ENCODE measurements around the gene NQO1. TPM values are rescaled to one million over a fixed set of nuclear protein-coding genes. Genes with fewer than 3 reads are reported as not detected.
"Not testable (repeated sequence)": the region's sequence is repeated elsewhere in the genome, so short reads cannot be mapped to it uniquely, and the experiment has no call there.

The NQO1 gene
- polyA plus RNA-seq, 5 donors: 9.8 to 29.9 (median 13.5) TPM

DNA sequence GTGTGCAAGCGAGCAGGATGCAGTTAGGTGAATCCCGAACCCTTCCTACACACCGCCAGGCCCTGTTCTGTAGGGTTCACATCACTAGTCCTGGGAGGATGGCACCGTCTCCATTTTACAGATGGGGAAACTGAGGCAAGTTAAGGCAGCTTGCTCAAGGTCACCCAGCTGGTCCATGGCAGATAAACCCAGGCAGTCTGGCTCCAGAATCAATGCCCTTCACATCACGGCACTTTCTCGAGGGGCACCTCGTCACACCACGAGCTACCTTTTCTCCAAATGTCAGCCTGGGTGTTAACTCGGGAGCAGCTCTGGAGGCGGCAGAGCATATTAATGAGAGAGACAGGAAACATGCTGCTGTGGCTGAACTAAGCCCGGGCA, 18.9 kb upstream of the NQO1 start:
- DNase-seq: no peak

DNA sequence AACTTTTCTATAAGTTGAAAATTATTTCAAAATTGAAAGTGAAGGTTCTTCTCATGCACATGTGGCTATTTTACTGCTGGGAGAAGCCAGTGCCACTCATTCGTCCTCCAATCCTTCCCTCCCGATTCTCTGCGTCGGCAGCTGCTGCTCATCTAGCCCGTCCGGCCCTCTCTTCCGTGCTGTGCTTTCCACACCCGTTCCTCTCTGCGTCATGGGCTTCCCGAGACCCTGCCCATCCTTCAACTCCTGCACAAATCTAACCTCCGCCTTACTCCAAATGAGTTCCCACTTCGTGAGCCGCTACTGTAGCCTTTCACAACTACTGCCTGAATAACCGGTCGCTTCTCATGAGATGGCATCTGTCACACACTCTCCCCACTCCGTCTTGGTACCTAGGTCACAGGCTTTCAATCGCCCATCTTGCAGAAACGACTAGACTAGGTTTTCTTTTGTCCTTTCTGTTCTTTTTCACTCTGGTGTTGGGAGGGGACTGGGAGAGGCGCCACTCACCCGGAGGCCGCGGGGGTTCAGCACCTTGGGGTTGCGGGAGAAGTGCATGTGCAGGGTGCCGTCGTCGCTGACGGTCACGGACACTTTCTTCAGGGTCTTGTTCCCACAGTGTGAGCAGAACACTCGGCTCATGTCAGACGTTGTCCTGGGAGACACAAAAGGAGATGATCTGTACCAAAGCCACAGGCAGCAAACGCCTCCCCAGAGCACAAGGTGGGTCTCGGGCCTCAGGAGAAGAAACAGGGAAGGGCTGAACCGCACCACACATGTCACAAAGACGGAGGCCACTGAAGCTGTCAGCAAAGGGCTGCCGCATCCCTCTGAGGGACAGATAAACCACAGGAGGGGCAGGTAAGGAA, 18.2 kb upstream of the NQO1 start:
- no peak for DNase-seq

DNA sequence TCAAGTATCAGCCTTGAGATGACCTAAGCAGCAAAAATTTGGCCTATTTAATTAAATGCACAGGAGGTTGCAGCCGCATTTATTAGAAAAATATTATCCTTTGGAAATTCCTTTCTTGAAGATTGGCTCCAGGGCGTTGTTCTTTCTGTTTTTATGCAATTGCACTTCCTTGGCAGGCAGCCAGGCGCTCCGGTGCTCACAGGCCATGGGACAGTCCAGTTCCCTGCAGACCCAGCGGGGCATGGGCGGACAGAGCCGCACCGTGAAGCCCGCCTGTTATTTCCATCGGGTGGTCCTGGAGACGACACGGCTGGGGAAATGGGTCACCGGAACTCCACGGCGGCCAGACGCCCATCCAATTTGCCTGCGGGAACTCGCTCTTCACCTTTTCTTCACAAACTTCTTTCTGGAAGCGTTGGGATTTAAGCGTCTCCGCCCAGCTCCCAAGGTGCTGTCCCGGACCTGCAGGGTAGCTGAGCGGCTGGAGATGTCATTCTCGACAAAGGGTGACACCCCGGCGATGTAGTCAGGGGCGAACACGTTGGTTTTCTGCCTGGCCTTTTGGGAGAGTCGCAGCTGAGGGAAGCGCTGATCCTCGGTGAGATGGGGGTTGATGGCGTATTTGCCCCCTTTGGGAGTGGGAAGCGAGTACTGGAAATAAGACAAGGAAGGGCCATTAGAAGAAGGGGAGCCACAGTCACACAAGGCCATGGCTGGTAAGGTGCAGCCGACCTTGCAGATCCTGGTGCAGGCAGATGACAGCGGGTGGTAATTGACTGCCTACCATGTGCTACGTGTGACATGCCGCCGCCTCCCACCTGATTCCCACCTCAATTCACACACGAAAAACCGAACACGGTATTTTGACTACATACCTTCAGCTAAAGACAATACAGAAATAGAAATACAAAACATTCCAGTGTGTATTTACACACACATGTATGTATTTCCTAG, 15.9 kb upstream of the NQO1 start:
- DNase-seq: no peak

DNA sequence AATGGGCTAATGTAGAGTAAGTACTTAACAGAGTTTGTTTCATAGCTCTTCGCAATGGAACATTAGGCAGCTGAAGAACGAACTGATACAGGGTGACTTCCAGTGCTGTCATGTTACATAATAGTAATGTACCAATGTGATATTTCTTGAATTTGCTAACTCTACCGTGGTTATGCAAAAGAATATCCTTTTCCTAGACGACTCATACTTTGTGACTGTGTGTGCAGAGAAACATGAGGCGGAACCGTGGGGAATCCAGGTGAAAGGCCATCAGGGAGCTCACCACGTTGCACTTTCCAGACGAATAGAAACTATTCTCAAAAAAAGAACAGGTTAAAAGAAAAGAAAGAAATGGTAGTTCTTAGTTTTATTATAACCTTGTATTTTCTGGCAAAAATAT, 15.2 kb upstream of the NQO1 start:
- DNase-seq: no peak

DNA sequence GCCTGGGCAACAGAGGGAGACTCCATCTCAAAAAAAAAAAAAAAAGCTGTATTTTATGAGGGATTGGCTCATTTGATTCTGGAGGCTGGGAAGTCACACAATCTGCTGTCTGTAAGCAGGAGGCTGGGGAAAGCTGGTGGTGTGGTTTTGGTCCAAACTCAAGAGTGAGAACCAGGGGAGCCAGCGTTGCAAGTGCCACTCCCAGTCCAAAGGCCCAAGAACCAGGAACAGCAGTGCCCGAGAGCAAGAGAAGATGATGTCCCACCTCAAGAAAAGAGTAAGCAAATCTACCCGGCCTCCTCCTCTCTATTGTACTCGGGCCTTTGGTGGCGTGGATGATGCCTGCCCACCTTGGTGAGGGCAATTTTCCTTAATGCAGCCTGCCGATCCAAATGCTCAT, 5.7 kb upstream of the NQO1 start:
- no peak for DNase-seq

DNA sequence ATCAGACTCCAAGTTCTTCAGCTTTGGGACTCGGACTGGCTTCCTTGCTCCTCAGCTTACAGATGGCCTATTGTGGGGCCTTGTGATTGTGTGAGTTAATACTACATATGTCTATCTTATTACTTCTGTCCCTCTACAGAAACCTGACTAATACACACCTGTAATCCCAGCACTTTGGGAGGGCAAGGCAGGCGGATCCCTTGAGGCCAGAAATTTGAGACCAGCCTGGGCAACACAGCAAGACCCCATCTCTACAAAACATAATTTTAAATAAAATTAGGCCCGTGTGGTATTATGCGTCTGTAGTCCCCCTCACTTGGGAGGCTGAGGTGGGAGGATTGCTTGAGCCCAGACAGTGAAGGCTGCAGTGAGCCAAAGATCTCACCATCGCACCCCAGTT, 4.9 kb upstream of the NQO1 start:
- DNase-seq: not testable (repeated sequence)

DNA sequence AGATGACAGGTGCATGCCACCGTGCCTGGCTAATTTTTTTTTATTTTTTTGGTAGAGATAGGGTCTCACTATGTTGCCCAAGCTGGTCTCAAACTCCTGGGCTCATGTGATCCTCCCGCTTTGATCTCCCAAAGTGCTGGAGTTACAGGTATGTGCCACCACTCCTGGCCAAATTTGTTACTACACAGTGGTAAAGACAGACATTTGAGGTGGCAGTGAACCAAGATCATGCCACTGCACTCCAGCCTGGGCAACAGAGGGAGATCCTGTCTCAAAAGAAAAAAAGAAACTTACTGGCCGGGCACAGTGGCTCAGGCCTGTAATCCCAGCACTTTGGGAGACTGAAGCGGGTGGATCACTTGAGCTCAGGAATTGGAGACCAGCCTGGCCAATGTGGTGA, 2.7 kb upstream of the NQO1 start:
- not testable (repeated sequence) for DNase-seq

DNA sequence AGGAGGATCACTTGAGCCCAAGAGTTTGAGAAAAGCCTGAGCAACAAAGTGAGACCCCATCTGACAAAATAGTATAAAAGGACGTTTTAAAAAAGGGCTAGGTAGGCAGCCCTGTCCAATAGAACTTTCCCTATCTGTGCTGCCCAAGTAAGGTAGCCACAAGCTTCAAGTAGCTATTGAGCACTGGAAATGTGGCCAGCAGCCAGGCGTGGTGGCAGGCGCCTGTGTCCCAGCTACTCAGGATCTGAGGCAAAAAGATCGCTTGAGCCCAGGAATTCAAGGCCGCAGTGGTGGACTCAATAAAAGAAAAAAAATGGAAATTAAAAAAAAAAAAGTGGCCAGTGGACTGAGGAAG, 1.5 kb upstream of the NQO1 start:
- DNase-seq: no peak

DNA sequence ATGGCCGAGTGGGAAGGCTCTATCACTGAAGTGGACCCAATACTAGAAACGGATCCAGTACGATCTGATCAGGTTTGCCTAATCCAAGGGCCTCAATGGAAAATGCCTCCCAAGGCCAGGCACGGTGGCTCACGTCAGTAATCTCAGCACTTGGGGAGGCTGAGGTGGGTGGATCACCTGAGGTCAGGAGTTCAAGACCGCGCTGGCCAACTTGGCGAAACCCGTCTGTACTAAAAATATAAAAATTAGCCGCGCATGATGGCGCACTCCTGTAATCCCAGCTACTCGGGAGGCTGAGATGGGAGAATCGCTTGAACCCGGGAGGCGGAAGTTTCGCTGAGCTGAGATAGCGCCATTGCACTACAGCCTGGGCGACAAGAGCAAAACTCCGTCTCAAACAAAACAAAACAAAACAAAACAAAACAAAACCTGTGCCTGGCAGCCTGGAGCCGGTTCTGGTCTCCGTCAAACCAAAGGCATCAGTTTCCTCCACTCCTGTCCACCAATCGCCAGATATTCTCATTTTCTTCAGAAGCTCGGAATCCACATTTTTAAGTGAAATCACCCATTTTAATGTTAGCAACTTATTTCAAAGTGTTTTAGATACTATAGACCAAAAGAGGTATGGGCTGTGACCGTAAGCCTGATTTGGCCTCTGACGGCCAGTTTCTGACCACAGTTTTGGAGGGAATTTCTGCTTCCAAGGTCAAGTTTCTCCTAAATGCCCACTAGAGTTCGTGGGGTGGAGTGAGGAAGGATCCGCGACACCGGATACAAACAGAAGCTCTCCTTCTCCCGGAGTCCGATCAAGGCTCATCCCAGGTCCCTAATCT, 664 bp downstream of the NQO1 start:
- no peak for DNase-seq

DNA sequence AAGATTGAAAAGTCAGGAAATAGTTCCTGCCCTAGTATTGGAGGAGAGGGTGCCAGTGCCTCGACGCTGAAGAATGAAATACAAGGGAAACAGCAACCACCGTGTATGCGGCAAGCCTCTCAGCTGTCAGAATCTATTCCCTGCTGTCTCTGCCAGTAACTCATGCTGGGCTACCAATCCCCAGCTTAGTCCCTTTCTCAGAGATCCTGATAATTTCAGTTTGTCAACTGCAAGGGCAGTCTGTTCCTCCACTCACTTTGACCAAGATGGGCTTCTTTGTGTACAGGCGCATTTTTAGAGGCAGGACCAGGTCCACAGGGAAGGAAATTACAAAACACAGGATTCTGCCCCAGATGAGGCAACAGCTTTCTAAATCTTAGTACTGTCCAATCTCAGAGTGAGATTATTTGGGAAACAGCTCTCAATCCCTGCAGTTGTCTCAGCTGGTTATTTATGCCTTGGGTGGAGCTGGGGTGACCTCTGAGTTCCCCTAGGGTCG, 1.3 kb downstream of the NQO1 start:
- no peak for DNase-seq

DNA sequence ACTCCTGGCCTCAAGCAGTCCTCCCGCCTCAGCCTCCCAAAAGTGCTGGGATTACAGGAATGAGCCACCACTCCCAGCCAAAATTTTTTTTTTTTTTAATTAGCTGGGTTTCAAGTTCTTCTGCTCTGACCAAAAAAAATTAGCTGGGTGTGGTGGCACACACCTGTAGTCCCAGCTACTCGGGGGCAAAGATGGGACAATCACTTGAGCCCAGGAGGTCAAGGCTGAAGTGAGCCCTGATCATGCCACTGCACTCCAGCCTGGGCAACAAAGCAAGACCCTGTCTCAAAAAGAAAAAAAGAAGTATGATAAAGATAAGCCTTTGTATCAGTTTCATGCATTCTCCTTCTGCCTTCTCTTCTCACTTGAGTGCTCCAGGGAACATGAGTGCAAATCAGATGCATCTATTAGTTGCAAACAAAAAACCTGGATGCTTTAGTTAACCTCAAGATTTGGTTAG, 1.9 kb downstream of the NQO1 start:
- DNase-seq: no peak

DNA sequence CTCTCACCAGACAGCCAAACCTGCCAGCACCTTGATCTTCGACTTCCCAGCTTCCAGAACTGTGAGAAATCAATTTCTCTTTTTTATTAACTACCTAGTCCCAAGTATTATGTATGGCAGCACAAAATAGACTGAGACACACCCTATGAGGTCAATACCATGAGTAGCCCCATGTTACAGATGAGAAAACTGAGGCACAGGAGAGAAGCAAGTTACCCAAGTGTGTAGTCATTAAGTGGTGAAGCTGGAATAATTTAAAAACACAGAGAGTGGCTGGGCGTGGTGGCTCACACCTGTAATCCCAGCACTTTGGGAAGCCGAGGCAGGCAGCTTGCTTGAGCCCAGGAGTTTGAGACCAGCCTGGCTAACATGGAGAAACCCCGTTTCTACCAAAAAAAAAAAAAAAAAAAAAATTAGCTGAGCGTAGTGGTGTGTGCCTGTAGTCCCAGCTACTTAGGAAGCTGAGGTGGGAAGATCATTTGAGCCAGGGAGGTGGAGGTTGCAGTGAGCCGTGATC, 4.9 kb downstream of the NQO1 start:
- DNase-seq: no peak

DNA sequence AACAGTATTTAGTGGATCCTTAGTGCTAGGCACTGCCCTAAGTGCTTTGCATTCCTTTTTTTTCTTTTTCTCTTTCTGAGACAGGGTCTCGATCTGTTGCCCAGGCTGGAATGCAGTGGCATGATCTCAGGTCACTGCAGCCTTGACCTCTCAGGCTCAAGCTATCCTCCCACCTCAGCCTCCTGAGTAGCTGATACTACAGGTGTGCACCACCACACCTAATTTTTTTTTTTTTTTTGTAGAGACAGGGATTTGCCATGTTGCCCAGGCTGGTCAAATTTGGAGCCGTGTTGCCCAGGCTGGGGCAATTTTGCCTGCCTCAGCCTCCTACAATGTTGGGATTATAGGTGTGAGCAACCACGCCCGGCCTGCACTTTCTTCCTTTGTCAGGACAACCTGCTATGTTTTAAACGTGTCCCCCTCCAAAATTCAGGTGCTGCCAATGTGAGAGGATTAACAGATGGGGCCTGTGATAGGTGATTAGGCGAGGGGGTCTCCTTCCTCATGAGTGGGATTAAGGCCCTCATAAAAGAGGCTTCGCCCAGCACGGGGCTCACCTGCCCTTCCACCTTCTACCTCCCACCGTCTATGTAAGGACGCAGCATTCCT, 5.4 kb downstream of the NQO1 start:
- no peak for DNase-seq

DNA sequence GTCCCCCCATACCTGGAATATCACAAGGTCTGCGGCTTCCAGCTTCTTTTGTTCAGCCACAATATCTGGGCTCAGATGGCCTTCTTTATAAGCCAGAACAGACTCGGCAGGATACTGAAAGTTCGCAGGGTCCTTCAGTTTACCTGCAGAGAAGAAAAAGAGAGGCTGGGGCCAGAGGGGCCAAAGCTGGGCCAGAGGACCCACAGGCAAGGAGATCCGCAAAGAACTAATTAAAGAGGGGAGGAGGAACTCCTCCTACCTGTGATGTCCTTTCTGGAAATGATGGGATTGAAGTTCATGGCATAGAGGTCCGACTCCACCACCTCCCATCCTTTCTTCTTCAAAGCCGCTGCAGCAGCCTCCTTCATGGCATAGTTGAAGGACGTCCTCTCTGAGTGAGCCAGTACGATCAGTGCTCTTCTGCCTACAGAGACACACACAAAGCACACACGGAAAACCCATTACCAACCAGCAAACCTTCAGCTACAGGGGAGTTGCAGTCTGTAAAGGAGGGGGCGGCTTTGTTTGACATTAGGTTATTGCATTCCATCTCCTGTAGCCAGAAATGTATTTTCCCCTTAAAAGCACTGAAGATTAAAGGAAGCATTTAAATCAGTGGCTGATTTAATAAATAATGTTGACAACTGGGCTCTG, 8.1 kb downstream of the NQO1 start:
- no peak for DNase-seq

DNA sequence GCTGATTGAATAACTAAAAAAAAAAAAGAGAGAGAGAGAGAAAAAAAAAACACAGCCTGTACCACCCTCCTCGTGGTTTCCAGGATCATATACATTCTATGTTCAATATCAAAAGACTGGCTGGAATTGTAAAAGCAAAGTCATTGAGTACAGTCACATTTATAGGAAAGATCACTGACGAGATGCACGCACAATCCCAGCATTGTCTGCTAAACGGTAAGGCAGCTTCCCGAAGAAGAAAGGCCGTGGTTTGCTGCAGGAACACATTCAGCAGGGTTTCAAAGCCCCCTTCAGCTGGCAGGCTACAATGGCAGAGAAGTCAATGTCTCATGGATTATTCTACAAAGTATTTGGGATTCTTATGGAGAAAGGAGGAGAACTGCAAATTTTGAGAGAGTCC, 9.3 kb downstream of the NQO1 start:
- no peak for DNase-seq

DNA sequence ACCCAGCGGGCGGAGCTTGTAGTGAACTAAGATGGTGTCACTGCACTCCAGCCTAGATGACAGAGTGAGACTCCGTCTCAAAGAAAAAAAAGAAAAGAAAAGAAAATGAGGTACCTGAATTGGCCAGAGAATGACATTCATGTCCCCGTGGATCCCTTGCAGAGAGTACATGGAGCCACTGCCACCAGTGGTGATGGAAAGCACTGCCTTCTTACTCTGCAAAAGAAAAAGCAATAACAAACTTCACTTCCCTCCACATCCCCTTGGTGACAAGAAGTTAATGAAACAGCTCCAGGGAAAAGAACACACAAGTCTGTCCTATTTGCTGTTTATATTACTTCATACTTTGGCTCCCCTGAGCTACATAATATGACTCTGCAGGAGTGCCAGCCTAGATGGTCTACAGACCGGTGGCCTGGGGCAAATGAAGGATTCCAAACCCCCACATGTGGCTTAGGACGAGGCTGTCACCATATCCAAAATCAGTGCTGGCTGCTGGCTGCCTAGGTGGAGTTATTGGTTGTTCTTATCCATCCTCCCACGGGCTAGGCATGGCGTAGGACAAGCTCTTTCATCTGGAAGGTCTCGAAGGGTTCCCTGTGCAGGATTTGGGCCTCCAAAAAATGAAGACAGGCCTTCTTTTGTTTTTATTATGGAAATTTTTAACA, 13.3 kb downstream of the NQO1 start:
- DNase-seq: no peak

DNA sequence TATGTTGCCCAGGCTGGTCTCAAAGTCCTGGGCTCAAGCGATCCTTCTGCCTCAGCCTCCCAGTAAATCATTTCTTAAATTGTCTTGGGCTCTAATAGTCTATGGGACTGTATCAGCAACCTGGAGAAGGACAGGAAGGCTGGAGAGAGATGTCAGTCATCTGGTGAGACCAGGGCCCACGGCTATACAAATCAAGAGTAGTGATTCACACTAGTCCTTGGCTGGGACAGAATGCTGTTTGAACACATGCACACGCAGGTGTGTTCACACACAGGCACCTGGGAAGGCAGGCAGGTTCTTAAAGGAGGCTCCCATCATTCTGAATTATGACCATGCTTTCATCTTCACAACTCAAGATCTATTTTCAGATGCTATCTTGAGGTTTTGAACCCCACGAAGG, 14.1 kb downstream of the NQO1 start:
- DNase-seq: no peak

DNA sequence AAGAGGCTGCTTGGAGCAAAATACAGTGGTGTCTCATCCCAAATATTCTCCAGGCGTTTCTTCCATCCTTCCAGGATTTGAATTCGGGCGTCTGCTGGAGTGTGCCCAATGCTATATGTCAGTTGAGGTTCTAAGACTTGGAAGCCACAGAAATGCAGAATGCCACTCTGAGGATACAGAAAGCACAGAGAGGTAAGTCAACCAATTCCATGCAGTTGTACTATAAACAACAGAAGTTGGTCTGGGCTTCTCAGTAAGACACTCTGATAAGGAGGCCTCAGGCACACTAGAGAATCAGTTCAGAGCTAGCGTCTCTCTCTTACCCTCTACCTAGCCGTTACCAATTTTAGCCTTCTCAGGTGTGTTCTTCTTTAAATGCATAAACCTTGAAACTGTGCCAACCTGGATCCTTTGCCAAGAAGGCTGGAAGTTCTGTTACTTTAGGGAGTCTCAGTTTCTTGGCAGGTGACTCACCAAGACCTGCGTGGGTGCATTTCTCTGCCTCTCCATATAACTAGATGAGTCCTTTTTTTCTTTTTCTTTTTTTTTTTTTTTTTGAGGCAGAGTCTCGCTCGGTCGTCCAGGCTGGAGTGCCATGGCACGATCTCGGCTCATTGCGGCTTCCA, 15.1 kb downstream of the NQO1 start:
- DNase-seq: no peak

DNA sequence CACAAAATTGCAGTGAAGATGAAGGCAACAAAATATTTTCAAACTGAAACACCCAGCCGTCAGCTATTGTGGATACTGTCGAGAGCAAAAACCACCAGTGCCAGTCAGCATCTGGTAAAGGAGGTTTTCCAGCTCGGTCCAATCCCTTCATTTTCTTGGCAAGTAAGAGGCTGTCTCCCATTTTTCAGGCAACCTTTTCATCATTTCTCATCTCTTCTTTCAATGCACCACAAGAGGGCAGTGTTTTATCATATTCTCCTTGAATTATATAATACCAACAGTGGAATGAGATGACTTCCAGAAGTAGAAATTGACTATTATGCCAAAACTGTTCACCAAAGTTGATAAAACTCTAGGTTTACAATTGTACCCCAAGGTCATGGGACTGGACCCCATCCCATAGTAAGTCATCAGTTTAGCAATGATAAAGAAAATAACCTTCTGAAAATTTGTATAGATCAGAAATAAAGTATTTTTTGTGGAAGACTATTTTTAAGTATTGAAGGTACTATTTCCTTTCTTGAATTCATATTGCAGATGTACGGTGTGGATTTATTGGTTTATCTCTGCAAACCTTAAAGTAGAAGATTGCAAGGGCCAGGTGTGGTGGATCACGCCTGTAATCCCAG, 16.8 kb downstream of the NQO1 start:
- DNase-seq: peak; percentile 40 to 42
